Activated naive CD8-positive, alpha-beta T cell (primary cell): ENCODE results near the gene TAGLN.
"Not testable (repeated sequence)": the region's sequence is repeated elsewhere in the genome, so short reads cannot be mapped to it uniquely, and the experiment has no call there.

Source experiments
- H3K27ac Mint-ChIP-seq: one replicate; pipeline ENCODE4 v1.8.0; 2021; ENCODE audit warnings: mixed read lengths
- H3K27me3 Mint-ChIP-seq: one replicate; pipeline ENCODE4 v1.8.0; 2021; ENCODE audit warnings: mixed read lengths
- H3K36me3 Mint-ChIP-seq: one replicate; pipeline ENCODE4 v1.8.0; 2021; ENCODE audit warnings: mixed read lengths
- H3K4me1 Mint-ChIP-seq: one replicate; pipeline ENCODE4 v1.8.0; 2021; ENCODE audit warnings: low read depth, mixed read lengths
- H3K4me3 Mint-ChIP-seq: one replicate; pipeline ENCODE4 v1.8.0; 2021; ENCODE audit warnings: mild to moderate bottlenecking, mixed read lengths
- H3K9me3 Mint-ChIP-seq: one replicate; pipeline ENCODE4 v1.8.0; 2021; ENCODE audit warnings: low read depth, mixed read lengths

The TAGLN gene

GRCh38 chr11:117177534-117178209, 21.5 kb upstream of the TAGLN start:
- Mint-ChIP-seq H3K36me3 (peaks cover 2% of the 10 kb centered on the region), H3K4me1 (peaks cover 25% of the 10 kb centered on the region), H3K27ac (peak overlapping the region; percentile 79), H3K27me3 (no peaks in the 10 kb centered on the region), H3K4me3 (peak overlapping the region; percentile 92), H3K9me3 (no peaks in the 10 kb centered on the region)

- peak within 1 kb of the TSS; percentile 79 for H3K27ac Mint-ChIP-seq
- no peaks in the 10 kb centered on the region for H3K9me3 Mint-ChIP-seq
- no peaks in the 10 kb centered on the region for H3K27me3 Mint-ChIP-seq
Observed at GRCh38 chr11:117178210-117179034, 20.7 kb upstream of the TAGLN start, which contains the start of gene SIDT2. TSS of gene SIDT2 (plus strand) at chr11:117178743. CDS start at chr11:117179264, 521 bp downstream.

GRCh38 chr11:117179048-117179999, 19.8 kb upstream of the TAGLN start:
- Mint-ChIP-seq H3K27ac (peak overlapping the region; percentile 77), H3K36me3 (peaks cover 2% of the 10 kb centered on the region), H3K27me3 (no peaks in the 10 kb centered on the region), H3K4me1 (peaks cover 25% of the 10 kb centered on the region), H3K4me3 (peak overlapping the region; percentile 92), H3K9me3 (no peaks in the 10 kb centered on the region)

More at GRCh38 chr11:117178210-117179034, 20.7 kb upstream of the TAGLN start, which contains the start of gene SIDT2:
- Mint-ChIP-seq H3K4me1 (peaks cover 25% of the 10 kb centered on the region), H3K4me3 (peak within 1 kb of the TSS; percentile 92), H3K36me3 (peaks cover 2% of the 10 kb centered on the region)

GRCh38 chr11:117180020-117180419, 19.1 kb upstream of the TAGLN start:
- H3K27ac Mint-ChIP-seq: no peak overlapping the region
- no peaks in the 10 kb centered on the region for H3K9me3 Mint-ChIP-seq
- peaks cover 2% of the 10 kb centered on the region for H3K36me3 Mint-ChIP-seq
- no peaks in the 10 kb centered on the region for H3K27me3 Mint-ChIP-seq
- peaks cover 25% of the 10 kb centered on the region for H3K4me1 Mint-ChIP-seq
- H3K4me3 Mint-ChIP-seq: peak overlapping the region; percentile 92

- Mint-ChIP-seq H3K27me3 (no peaks in the 10 kb centered on the region), H3K4me1 (peaks cover 25% of the 10 kb centered on the region), H3K4me3 (peak overlapping the region; percentile 92), H3K27ac (peak overlapping the region; percentile 68), H3K36me3 (peaks cover 2% of the 10 kb centered on the region), H3K9me3 (no peaks in the 10 kb centered on the region)
Observed at GRCh38 chr11:117180661-117181585, 18.2 kb upstream of the TAGLN start.

- H3K9me3 Mint-ChIP-seq: no peaks in the 10 kb centered on the region
- H3K27me3 Mint-ChIP-seq: no peaks in the 10 kb centered on the region
- no peak overlapping the region for H3K27ac Mint-ChIP-seq
- peaks cover 2% of the 10 kb centered on the region for H3K36me3 Mint-ChIP-seq
- H3K4me1 Mint-ChIP-seq: peaks cover 25% of the 10 kb centered on the region
- no peak overlapping the region for H3K4me3 Mint-ChIP-seq
Observed at GRCh38 chr11:117181586-117182550, 17.3 kb upstream of the TAGLN start.

- Mint-ChIP-seq H3K27me3 (no peaks in the 10 kb centered on the region), H3K4me1 (peaks cover 25% of the 10 kb centered on the region), H3K4me3 (no peak overlapping the region), H3K36me3 (peaks cover 2% of the 10 kb centered on the region), H3K27ac (no peak overlapping the region), H3K9me3 (no peaks in the 10 kb centered on the region)
Observed at GRCh38 chr11:117182551-117182935, 16.6 kb upstream of the TAGLN start.

- H3K27ac Mint-ChIP-seq, H3K4me3 Mint-ChIP-seq, H3K36me3 Mint-ChIP-seq, H3K27me3 Mint-ChIP-seq, H3K9me3 Mint-ChIP-seq: not testable (repeated sequence)
- H3K4me1 Mint-ChIP-seq: peaks cover 19% of the 10 kb centered on the region
Observed at GRCh38 chr11:117183178-117183577, 16.0 kb upstream of the TAGLN start.

- Mint-ChIP-seq H3K27me3 (no peaks in the 10 kb centered on the region), H3K4me3 (no peak overlapping the region), H3K27ac (no peak overlapping the region), H3K4me1 (peaks cover 15% of the 10 kb centered on the region), H3K9me3 (no peaks in the 10 kb centered on the region), H3K36me3 (peaks cover 2% of the 10 kb centered on the region)
Observed at GRCh38 chr11:117183724-117184349, 15.3 kb upstream of the TAGLN start.

- Mint-ChIP-seq H3K27me3 (no peaks in the 10 kb centered on the region), H3K27ac (no peak overlapping the region), H3K4me1 (peaks cover 3% of the 10 kb centered on the region), H3K36me3 (no peaks in the 10 kb centered on the region), H3K9me3 (no peaks in the 10 kb centered on the region), H3K4me3 (no peak overlapping the region)
Observed at GRCh38 chr11:117185736-117186430, 13.3 kb upstream of the TAGLN start.

GRCh38 chr11:117186431-117186761, 12.8 kb upstream of the TAGLN start:
- Mint-ChIP-seq H3K36me3 (no peaks in the 10 kb centered on the region), H3K27ac (no peak overlapping the region), H3K27me3 (no peaks in the 10 kb centered on the region), H3K9me3 (no peaks in the 10 kb centered on the region), H3K4me3 (no peak overlapping the region), H3K4me1 (no peaks in the 10 kb centered on the region)

- Mint-ChIP-seq H3K9me3 (no peaks in the 10 kb centered on the region), H3K27ac (no peak overlapping the region), H3K36me3 (no peaks in the 10 kb centered on the region), H3K4me1 (no peaks in the 10 kb centered on the region), H3K4me3 (no peak overlapping the region), H3K27me3 (no peaks in the 10 kb centered on the region)
Observed at GRCh38 chr11:117187007-117187406, 12.2 kb upstream of the TAGLN start.
